ENCODE results near the gene MVK.

DNA sequence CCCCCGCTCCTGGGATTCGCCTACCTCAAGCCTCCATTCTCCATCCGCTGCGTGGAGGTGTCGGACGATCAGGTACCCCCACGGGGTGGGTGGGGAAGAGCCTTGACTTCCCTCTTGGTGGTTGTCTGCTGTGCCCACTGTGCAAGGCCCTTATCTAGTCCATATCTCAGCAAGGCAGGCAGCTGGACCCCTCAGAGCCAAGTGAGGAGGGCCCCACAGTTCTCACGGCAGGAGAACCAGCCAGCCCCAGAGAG lies 40.2 kb upstream of the MVK start:
- TF ChIP-seq, protein P1, sequence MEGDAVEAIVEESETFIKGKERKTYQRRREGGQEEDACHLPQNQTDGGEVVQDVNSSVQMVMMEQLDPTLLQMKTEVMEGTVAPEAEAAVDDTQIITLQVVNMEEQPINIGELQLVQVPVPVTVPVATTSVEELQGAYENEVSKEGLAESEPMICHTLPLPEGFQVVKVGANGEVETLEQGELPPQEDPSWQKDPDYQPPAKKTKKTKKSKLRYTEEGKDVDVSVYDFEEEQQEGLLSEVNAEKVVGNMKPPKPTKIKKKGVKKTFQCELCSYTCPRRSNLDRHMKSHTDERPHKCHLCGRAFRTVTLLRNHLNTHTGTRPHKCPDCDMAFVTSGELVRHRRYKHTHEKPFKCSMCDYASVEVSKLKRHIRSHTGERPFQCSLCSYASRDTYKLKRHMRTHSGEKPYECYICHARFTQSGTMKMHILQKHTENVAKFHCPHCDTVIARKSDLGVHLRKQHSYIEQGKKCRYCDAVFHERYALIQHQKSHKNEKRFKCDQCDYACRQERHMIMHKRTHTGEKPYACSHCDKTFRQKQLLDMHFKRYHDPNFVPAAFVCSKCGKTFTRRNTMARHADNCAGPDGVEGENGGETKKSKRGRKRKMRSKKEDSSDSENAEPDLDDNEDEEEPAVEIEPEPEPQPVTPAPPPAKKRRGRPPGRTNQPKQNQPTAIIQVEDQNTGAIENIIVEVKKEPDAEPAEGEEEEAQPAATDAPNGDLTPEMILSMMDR (conservative IDR thresholded peaks at IDR 0.05; ENCODE audit: low read depth, low read length), result no peak
- no peak for TF ChIP-seq SMC3 (IDR thresholded peaks at IDR 0.05; ENCODE audit: low read depth, low read length)
- TF ChIP-seq BHLHE40 (IDR thresholded peaks at IDR 0.05; ENCODE audit: low read depth, low read length), result no peak
- no peak for TF ChIP-seq MAFK (IDR thresholded peaks at IDR 0.05; ENCODE audit: low read depth, low read length)
- no peak for TF ChIP-seq FOS (IDR thresholded peaks at IDR 0.05; ENCODE audit: low read depth, low read length)
- TF ChIP-seq, protein P2, sequence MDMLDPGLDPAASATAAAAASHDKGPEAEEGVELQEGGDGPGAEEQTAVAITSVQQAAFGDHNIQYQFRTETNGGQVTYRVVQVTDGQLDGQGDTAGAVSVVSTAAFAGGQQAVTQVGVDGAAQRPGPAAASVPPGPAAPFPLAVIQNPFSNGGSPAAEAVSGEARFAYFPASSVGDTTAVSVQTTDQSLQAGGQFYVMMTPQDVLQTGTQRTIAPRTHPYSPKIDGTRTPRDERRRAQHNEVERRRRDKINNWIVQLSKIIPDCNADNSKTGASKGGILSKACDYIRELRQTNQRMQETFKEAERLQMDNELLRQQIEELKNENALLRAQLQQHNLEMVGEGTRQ (IDR thresholded peaks at IDR 0.05; ENCODE audit: low read depth, low read length), result no peak
- TF ChIP-seq RAD21 (IDR thresholded peaks at IDR 0.05; ENCODE audit: low read length), result no peak
- no peak for TF ChIP-seq POLR2A (IDR thresholded peaks at IDR 0.05; ENCODE audit: low read depth, low read length)
